IPS-11a (cell line): ENCODE data around the gene ATP5F1B.

Experiments
- H3K4me3 ChIP-seq: one replicate; pipeline ENCODE4 v1.5.1; 2013; ENCODE audit warnings: low read depth, low read length, control low read depth

The ATP5F1B gene

GRCh38 chr12:56645717-56646446, at the start of gene ATP5F1B:
TSS of gene ATP5F1B (minus strand) at chr12:56645984. CDS start at chr12:56645963, 21 bp downstream.
- peak within 1 kb of the TSS; percentile 100 for H3K4me3 ChIP-seq

GRCh38 chr12:56694161-56694560, 48.4 kb upstream of the ATP5F1B start:
- H3K4me3 ChIP-seq = no peak overlapping the region

- H3K4me3 ChIP-seq = peak overlapping the region; percentile 100
Observed at GRCh38 chr12:56688846-56689109, 43.0 kb upstream of the ATP5F1B start.

- H3K4me3 ChIP-seq = peak within 1 kb of the TSS; percentile 100
Observed at GRCh38 chr12:56688129-56688845, 42.5 kb upstream of the ATP5F1B start, which contains the start of gene PTGES3. TSS of gene PTGES3 (minus strand) at chr12:56688284. CDS start at chr12:56687999, 285 bp downstream.

- H3K4me3 ChIP-seq = peak overlapping the region; percentile 100
Observed at GRCh38 chr12:56687223-56688128, 41.7 kb upstream of the ATP5F1B start.

- no peak overlapping the region for H3K4me3 ChIP-seq
Observed at GRCh38 chr12:56684745-56685359, 39.1 kb upstream of the ATP5F1B start.

- no peak overlapping the region for H3K4me3 ChIP-seq
Observed at GRCh38 chr12:56682323-56682722, 36.5 kb upstream of the ATP5F1B start.

GRCh38 chr12:56679883-56680575, 34.2 kb upstream of the ATP5F1B start:
- H3K4me3 ChIP-seq = no peak overlapping the region

- no peak overlapping the region for H3K4me3 ChIP-seq
Observed at GRCh38 chr12:56678852-56679251, 33.1 kb upstream of the ATP5F1B start.

- H3K4me3 ChIP-seq = no peak overlapping the region
Observed at GRCh38 chr12:56677680-56678079, 31.9 kb upstream of the ATP5F1B start.

GRCh38 chr12:56676851-56677580, 31.2 kb upstream of the ATP5F1B start:
- no peak overlapping the region for H3K4me3 ChIP-seq

GRCh38 chr12:56671608-56672007, 25.8 kb upstream of the ATP5F1B start:
- no peak overlapping the region for H3K4me3 ChIP-seq

- no peak overlapping the region for H3K4me3 ChIP-seq
Observed at GRCh38 chr12:56670836-56671235, 25.1 kb upstream of the ATP5F1B start.

GRCh38 chr12:56668197-56668457, 22.3 kb upstream of the ATP5F1B start:
- H3K4me3 ChIP-seq = no peak overlapping the region

GRCh38 chr12:56661979-56662638, 16.3 kb upstream of the ATP5F1B start:
- no peak overlapping the region for H3K4me3 ChIP-seq

- no peak overlapping the region for H3K4me3 ChIP-seq
Observed at GRCh38 chr12:56661560-56661959, 15.8 kb upstream of the ATP5F1B start.

- no peak overlapping the region for H3K4me3 ChIP-seq
Observed at GRCh38 chr12:56658921-56659320, 13.1 kb upstream of the ATP5F1B start.

- H3K4me3 ChIP-seq = no peak overlapping the region
Observed at GRCh38 chr12:56657416-56658379, 11.9 kb upstream of the ATP5F1B start.
